DND-41 (cell line): ENCODE data around the gene SULT2B1.

Source experiments
- EZH2 ChIP-seq: IDR thresholded peaks from 3 replicates; pipeline ENCODE4 v1.6.1; 2012; ENCODE audit warnings: borderline replicate concordance, low read depth, mild to moderate bottlenecking, moderate library complexity, low read length, inconsistent platforms; ENCODE audit not compliant: severe bottlenecking
- TF ChIP-seq, protein P1 (sequence below): IDR thresholded peaks from 2 replicates; pipeline ENCODE4 v1.5.1; 2012; ENCODE audit warnings: borderline replicate concordance, low read length, moderate library complexity, mild to moderate bottlenecking; ENCODE audit not compliant: poor library complexity, severe bottlenecking; ENCODE audit errors: extremely low read depth

DNA sequence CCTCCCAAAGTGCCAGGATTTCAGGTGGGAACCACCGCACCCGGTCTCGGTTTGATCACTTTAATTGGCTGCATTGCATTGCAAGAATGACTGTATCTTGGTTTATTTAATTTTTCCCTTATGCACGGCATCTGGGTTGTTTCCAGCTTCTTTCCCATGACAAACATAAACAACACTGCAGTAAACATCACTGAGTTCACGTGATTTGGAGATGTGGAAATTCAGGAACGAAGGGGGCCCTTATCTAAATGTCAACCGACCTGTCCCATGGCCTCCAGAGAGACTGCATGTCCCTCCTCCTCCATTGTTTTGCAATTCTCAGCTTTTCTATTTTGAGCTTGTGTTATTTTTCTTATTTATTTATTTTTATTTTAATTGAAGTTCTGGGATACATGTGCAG, 14.4 kb upstream of the SULT2B1 start:
- TF ChIP-seq, protein P1, sequence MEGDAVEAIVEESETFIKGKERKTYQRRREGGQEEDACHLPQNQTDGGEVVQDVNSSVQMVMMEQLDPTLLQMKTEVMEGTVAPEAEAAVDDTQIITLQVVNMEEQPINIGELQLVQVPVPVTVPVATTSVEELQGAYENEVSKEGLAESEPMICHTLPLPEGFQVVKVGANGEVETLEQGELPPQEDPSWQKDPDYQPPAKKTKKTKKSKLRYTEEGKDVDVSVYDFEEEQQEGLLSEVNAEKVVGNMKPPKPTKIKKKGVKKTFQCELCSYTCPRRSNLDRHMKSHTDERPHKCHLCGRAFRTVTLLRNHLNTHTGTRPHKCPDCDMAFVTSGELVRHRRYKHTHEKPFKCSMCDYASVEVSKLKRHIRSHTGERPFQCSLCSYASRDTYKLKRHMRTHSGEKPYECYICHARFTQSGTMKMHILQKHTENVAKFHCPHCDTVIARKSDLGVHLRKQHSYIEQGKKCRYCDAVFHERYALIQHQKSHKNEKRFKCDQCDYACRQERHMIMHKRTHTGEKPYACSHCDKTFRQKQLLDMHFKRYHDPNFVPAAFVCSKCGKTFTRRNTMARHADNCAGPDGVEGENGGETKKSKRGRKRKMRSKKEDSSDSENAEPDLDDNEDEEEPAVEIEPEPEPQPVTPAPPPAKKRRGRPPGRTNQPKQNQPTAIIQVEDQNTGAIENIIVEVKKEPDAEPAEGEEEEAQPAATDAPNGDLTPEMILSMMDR, result no peak
- TF ChIP-seq EZH2, result no peak
